ENCODE data around the gene EDNRA. TPM values are rescaled to one million over a fixed set of nuclear protein-coding genes. Genes with fewer than 3 reads are reported as not detected.

Gene EDNRA
- total and polyA plus RNA-seq, 9 of the 15 experiments (the other 6 are each of a cell fraction or from before 2014, with no cell fraction given), result not detected

DNA sequence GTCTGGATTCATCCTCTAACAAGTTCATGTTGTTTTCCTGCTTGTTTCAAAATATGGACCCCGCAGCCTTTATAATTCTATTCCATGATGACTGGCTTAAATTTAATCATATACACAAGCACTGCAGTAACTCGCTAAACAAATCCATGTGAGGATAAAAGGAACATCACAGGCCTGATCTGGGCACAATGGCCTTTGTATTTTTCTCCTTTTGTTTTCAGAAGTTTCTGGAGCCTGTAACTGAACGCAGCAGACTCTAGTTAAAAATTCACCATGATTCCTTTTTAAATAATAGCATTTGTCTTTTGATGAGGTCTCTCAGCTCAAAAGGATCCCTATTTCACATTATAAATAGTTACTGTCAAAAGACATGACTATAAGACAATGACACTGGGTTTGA, 106.1 kb downstream of the EDNRA start (continued):
- TF ChIP-seq, protein P1, sequence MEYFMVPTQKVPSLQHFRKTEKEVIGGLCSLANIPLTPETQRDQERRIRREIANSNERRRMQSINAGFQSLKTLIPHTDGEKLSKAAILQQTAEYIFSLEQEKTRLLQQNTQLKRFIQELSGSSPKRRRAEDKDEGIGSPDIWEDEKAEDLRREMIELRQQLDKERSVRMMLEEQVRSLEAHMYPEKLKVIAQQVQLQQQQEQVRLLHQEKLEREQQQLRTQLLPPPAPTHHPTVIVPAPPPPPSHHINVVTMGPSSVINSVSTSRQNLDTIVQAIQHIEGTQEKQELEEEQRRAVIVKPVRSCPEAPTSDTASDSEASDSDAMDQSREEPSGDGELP (CRISPR knock-in tag; IDR thresholded peaks at IDR 0.05; ENCODE audit: borderline replicate concordance), result no peak
- no peak for TF ChIP-seq ZNF143 (CRISPR knock-in tag; IDR thresholded peaks at IDR 0.05)
- no peak for TF ChIP-seq ESRRB (CRISPR knock-in tag; IDR thresholded peaks at IDR 0.05; ENCODE audit: borderline replicate concordance)
- TF ChIP-seq ZNF165 (CRISPR knock-in tag; IDR thresholded peaks at IDR 0.05; ENCODE audit: borderline replicate concordance), result no peak
- TF ChIP-seq ATF7 (IDR thresholded peaks at IDR 0.05), result no peak
- no peak for TF ChIP-seq ZNF445 (CRISPR knock-in tag; IDR thresholded peaks at IDR 0.05; ENCODE audit: low read depth)
- TF ChIP-seq KAT8 (IDR thresholded peaks at IDR 0.05; ENCODE audit: low read depth), result no peak
- no peak for TF ChIP-seq ZNF274 (IDR thresholded peaks at IDR 0.05; ENCODE audit: borderline replicate concordance, low read depth, low read length)

DNA sequence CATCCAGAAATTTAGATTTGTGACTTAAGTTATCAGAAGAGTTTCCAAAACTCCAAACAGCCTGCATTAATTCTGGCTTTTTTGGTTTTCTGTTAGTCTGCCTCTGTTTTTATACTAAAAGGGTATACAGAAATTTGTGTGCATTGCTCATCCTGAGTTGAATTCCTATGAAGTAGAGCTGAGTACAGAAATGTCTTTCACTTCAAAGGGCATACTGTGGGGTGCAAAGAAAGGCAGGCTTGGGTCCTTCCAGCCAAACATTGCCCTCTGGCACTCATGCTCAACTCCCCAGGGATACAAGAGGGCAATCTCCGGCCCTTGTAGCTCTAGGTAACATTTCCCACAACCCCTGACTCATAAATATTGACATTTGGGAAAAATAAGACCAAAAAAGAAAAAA, 108.7 kb downstream of the EDNRA start:
- no peak for ATAC-seq
- Histone ChIP-seq H3K9me1 (ENCODE audit: control insufficient read depth, insufficient read depth, low read length) (no peaks in the 10 kb centered on the region), H3K79me2 (ENCODE audit: control insufficient read depth, insufficient read depth, low read length) (no peaks in the 10 kb centered on the region), H2AFZ (ENCODE audit: low read depth, low read length) (no peak overlapping the region), H3K9ac (ENCODE audit: insufficient read depth in 1 of 2, low read depth in 2 of 2, low read length in 2 of 2) (no peak overlapping the region), H3K27ac (ENCODE audit: extremely low read depth, low read depth, low read length) (no peak overlapping the region), H3K27me3 (ENCODE audit: control insufficient read depth in 2 of 2, insufficient read depth in 2 of 2, low read length in 2 of 2) (no peaks in the 10 kb centered on the region), H3K4me2 (ENCODE audit: insufficient read depth, low read length) (no peak overlapping the region), H3K4me3 (no peak overlapping the region), H3K4me1 (replicated peaks in 1 of 2; ENCODE audit: control insufficient read depth in 2 of 2, insufficient read depth in 2 of 2, low read length in 2 of 2) (no peaks in the 10 kb centered on the region), H3K9me3 (replicated peaks; ENCODE audit: control insufficient read depth, insufficient read depth, low read depth, low read length) (no peaks in the 10 kb centered on the region), H4K20me1 (replicated peaks; ENCODE audit: control insufficient read depth, insufficient read depth, low read length) (no peaks in the 10 kb centered on the region), H3K36me3 (ENCODE audit: control insufficient read depth, insufficient read depth, low read length) (no peaks in the 10 kb centered on the region)
- BruUV-seq (replicated peaks), result no TSS peak
- CTCF ChIA-PET (ENCODE audit: low intra/inter-chr PET ratio), result interaction anchor here (1.0 to 1.4 kb wide), 4 partner anchors 71 to 571 kb away, joined by 3 to 4 read pairs (median 4); no protein-coding TSS in a partner anchor
- FAIRE-seq, result no peak
- WGBS (ENCODE audit: insufficient coverage, low coverage, missing lambda C conversion rate), result 0% methylated on average over 1 of the region's 1 CpG
- no peak for DNase-seq (ENCODE audit: extremely low read depth in 1 of 4, low spot score in 3 of 4)
- POLR2A ChIA-PET, result interaction anchor here (1.0 kb wide), 1 partner anchor 12 kb away, joined by 3 read pairs; no protein-coding TSS in a partner anchor
- in situ Hi-C loops (cut with MboI), result loop anchor here (25.0 kb wide), 1 partner anchor 577 kb away; no protein-coding TSS in a partner anchor
- intact Hi-C loops (cut with micrococcal nuclease), result no loop called here
- TF ChIP-seq, protein P2, sequence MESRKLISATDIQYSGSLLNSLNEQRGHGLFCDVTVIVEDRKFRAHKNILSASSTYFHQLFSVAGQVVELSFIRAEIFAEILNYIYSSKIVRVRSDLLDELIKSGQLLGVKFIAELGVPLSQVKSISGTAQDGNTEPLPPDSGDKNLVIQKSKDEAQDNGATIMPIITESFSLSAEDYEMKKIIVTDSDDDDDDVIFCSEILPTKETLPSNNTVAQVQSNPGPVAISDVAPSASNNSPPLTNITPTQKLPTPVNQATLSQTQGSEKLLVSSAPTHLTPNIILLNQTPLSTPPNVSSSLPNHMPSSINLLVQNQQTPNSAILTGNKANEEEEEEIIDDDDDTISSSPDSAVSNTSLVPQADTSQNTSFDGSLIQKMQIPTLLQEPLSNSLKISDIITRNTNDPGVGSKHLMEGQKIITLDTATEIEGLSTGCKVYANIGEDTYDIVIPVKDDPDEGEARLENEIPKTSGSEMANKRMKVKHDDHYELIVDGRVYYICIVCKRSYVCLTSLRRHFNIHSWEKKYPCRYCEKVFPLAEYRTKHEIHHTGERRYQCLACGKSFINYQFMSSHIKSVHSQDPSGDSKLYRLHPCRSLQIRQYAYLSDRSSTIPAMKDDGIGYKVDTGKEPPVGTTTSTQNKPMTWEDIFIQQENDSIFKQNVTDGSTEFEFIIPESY (CRISPR knock-in tag; IDR thresholded peaks at IDR 0.05), result no peak
- TF ChIP-seq, protein P3, sequence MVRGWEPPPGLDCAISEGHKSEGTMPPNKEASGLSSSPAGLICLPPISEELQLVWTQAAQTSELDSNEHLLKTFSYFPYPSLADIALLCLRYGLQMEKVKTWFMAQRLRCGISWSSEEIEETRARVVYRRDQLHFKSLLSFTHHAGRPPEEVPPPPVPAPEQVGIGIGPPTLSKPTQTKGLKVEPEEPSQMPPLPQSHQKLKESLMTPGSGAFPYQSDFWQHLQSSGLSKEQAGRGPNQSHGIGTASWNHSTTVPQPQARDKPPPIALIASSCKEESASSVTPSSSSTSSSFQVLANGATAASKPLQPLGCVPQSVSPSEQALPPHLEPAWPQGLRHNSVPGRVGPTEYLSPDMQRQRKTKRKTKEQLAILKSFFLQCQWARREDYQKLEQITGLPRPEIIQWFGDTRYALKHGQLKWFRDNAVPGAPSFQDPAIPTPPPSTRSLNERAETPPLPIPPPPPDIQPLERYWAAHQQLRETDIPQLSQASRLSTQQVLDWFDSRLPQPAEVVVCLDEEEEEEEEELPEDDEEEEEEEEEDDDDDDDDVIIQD (CRISPR knock-in tag; IDR thresholded peaks at IDR 0.05), result no peak
- TF ChIP-seq SRSF1 (IDR thresholded peaks at IDR 0.05; ENCODE audit: low read depth, low read length), result no peak
- TF ChIP-seq SPI1 (IDR thresholded peaks at IDR 0.05; ENCODE audit: borderline replicate concordance, low read depth, low read length), result no peak
- no peak for TF ChIP-seq PTBP1 (IDR thresholded peaks at IDR 0.05; ENCODE audit: low read depth, low read length)
- TF ChIP-seq, protein P4, sequence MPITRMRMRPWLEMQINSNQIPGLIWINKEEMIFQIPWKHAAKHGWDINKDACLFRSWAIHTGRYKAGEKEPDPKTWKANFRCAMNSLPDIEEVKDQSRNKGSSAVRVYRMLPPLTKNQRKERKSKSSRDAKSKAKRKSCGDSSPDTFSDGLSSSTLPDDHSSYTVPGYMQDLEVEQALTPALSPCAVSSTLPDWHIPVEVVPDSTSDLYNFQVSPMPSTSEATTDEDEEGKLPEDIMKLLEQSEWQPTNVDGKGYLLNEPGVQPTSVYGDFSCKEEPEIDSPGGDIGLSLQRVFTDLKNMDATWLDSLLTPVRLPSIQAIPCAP (CRISPR knock-in tag; IDR thresholded peaks at IDR 0.05; ENCODE audit: borderline replicate concordance), result no peak
- TF ChIP-seq KHSRP (IDR thresholded peaks at IDR 0.05), result no peak
- no peak for TF ChIP-seq ZNF583 (CRISPR knock-in tag; IDR thresholded peaks at IDR 0.05)
- TF ChIP-seq HMGN3 (IDR thresholded peaks at IDR 0.05; ENCODE audit: borderline replicate concordance, extremely low read depth, insufficient read length, low read depth, low read length), result no peak
- no peak for TF ChIP-seq ELF4 (CRISPR knock-in tag; IDR thresholded peaks at IDR 0.05)
